Type B pancreatic cell (in vitro differentiated cells): Measurements from ENCODE around the gene OR5H6. TPM values are rescaled to one million over a fixed set of nuclear protein-coding genes. Genes with fewer than 3 reads are reported as not detected.
"Not testable (repeated sequence)": the region's sequence is repeated elsewhere in the genome, so short reads cannot be mapped to it uniquely, and the experiment has no call there.

Experiments
- DNase-seq: peaks from one replicate; pipeline ENCODE4 v3.0.0; 2021; ENCODE audit warnings: mixed read lengths; ENCODE audit not compliant: unreplicated experiment; ENCODE audit errors: extremely low spot score
- H3K27ac Mint-ChIP-seq: 2 replicates; pipeline ENCODE4 v1.8.0; 2021; ENCODE audit warnings: mild to moderate bottlenecking, mixed read lengths
- H3K27me3 Mint-ChIP-seq: 2 replicates; pipeline ENCODE4 v1.8.0; 2021; ENCODE audit warnings: mixed read lengths
- H3K36me3 Mint-ChIP-seq: 2 replicates; pipeline ENCODE4 v1.8.0; 2021; ENCODE audit warnings: mixed read lengths
- H3K4me1 Mint-ChIP-seq: one replicate; pipeline ENCODE4 v1.8.0; 2021; ENCODE audit warnings: mixed read lengths; ENCODE audit not compliant: unreplicated experiment
- H3K4me3 Mint-ChIP-seq: 2 replicates; pipeline ENCODE4 v1.8.0; 2021; ENCODE audit warnings: mild to moderate bottlenecking, mixed read lengths
- H3K9me3 Mint-ChIP-seq: 2 replicates; pipeline ENCODE4 v1.8.0; 2021; ENCODE audit warnings: mixed read lengths
- CTCF ChIP-seq: fragments of 200-600 bp; sonication (generic); conservative IDR thresholded peaks from 2 replicates; pipeline ENCODE4 v1.5.0; 2021; ENCODE audit warnings: antibody characterized with exemption, mild to moderate bottlenecking
- total RNA-seq: library from RNA; stranded (reverse); gene quantifications from 2 replicates; pipeline ENCODE4 v1.2.1, GENCODE V29; 2021; ENCODE audit warnings: low replicate concordance

Gene OR5H6
- total RNA-seq, 1 donor from 2014 or later, result not detected

DNA sequence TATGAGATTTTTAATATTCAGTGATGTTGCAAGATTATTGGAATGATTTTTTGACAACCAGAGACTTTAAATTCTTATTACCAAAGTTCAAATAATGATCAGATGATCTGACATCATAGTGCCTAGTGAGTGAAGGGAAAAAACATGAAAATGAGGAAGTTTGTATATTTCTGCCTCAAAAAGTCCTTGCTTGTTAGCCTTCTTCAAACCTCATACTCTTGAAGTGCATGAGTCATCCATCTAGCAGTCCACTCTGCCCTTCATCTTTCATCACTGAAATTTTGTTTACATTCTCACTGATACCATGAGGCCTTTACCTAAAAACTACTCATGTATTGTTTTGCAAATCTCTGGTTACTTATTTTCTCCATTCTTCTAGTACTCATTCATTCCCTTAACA lies 23.9 kb upstream of the OR5H6 start:
- H3K4me3 Mint-ChIP-seq, result no peak overlapping the region

DNA sequence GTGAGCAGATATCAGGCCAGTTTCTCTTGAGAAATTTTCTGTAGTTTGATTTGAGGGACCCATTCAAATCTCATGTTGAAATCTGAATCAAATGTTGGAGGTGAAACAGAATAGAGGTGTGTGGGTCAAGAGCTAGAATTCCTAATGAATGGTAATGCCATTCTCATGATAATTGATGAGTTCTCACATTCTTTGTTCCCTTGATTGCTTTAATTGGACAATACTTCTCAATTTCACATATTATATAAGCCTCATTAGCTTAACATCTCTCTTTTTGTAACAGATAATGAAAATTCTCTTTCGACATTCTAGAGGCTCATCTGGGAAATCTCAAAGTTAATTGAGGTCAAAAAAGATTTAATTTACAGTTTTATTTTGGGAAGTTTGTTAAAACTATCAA lies 21.9 kb upstream of the OR5H6 start:
- Mint-ChIP-seq H3K9me3 (no peaks in the 10 kb centered on the region), H3K4me3 (no peak overlapping the region), H3K36me3 (no peaks in the 10 kb centered on the region), H3K27me3 (no peaks in the 10 kb centered on the region), H3K4me1 (no peaks in the 10 kb centered on the region), H3K27ac (no peak overlapping the region)
- no peak for DNase-seq
- no peak for TF ChIP-seq CTCF

More for the DNA sequence above, 23.9 kb upstream of the OR5H6 start:
- H3K9me3 Mint-ChIP-seq, result no peaks in the 10 kb centered on the region
- no peak for DNase-seq
- H3K4me1 Mint-ChIP-seq, result no peaks in the 10 kb centered on the region
- no peaks in the 10 kb centered on the region for H3K36me3 Mint-ChIP-seq
- H3K27ac Mint-ChIP-seq, result no peak overlapping the region
- no peaks in the 10 kb centered on the region for H3K27me3 Mint-ChIP-seq
- no peak for TF ChIP-seq CTCF

- no peak overlapping the region for H3K27ac Mint-ChIP-seq
- DNase-seq, result no peak
- no peak overlapping the region for H3K4me3 Mint-ChIP-seq
- no peaks in the 10 kb centered on the region for H3K9me3 Mint-ChIP-seq
- H3K27me3 Mint-ChIP-seq, result no peaks in the 10 kb centered on the region
- H3K36me3 Mint-ChIP-seq, result no peaks in the 10 kb centered on the region
- no peak for TF ChIP-seq CTCF
- H3K4me1 Mint-ChIP-seq, result no peaks in the 10 kb centered on the region
These were observed 20.2 kb upstream of the OR5H6 start for GRCh38 chr3:98243843-98244242.

DNA sequence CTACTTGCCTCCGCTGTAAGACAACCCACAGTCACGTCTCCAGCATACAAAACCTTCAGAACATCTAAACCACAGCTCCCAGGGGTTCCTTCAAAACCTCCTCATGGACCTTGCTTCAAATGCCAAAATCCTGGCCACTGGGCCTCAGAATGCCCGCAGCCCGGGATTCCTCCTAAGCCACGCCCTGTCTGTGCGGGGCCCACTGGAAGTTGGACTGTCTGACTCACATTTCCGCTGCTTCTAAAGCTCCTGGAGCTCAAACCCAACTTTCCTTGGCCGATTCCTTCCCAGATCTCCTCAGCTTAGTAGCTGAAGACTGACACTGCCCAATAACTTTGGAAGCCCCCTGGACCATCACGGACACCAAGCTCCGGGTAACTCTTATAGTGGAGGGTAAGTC lies 17.9 kb upstream of the OR5H6 start:
- H3K27ac Mint-ChIP-seq, result no peak overlapping the region
- H3K4me1 Mint-ChIP-seq, result no peaks in the 10 kb centered on the region
- no peak for DNase-seq
- no peak overlapping the region for H3K4me3 Mint-ChIP-seq
- no peak for TF ChIP-seq CTCF
- H3K9me3 Mint-ChIP-seq, result no peaks in the 10 kb centered on the region
- H3K27me3 Mint-ChIP-seq, result no peaks in the 10 kb centered on the region
- H3K36me3 Mint-ChIP-seq, result no peaks in the 10 kb centered on the region

- H3K4me1 Mint-ChIP-seq, DNase-seq, H3K4me3 Mint-ChIP-seq, H3K9me3 Mint-ChIP-seq, H3K27ac Mint-ChIP-seq, H3K27me3 Mint-ChIP-seq, H3K36me3 Mint-ChIP-seq: not testable (repeated sequence)
These were observed 8.0 kb upstream of the OR5H6 start for GRCh38 chr3:98256026-98256425.

DNA sequence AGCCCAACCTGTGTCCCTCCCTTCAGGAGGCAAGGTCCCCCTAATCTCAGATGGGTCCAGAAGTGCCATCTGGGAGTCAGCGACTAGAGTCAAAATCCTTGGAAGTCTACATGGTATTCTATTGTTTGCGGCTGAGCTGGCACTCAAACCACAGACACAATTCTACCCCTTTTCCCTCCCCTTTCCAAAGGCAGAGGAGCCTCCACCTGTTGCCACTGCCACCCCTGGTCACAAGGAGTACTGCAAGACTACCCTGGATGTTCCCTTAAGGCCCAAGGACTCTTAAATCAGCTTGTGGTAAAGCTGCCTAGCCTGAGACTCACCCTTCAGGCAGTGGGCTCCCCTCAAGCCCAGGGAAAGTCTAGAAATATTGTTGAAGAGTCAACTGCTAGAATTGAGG lies 4.3 kb upstream of the OR5H6 start:
- Mint-ChIP-seq H3K4me1 (no peaks in the 10 kb centered on the region), H3K9me3 (no peaks in the 10 kb centered on the region), H3K27ac (no peak overlapping the region), H3K4me3 (no peak overlapping the region), H3K36me3 (no peaks in the 10 kb centered on the region), H3K27me3 (no peaks in the 10 kb centered on the region)
- no peak for DNase-seq
- TF ChIP-seq CTCF, result peak; percentile 38
